Tongue (tissue), 3 donors: ENCODE results near the gene ANKRD36C. TPM values are rescaled to one million over a fixed set of nuclear protein-coding genes. Genes with fewer than 3 reads are reported as not detected.
"Not testable (repeated sequence)": the region's sequence is repeated elsewhere in the genome, so short reads cannot be mapped to it uniquely, and the experiment has no call there.

Experiments
- DNase-seq: peaks from one replicate; pipeline ENCODE4 v3.0.0-alpha.2; 2015
- small RNA-seq: library from RNA; depleted of rRNA; stranded (forward); fragments of <200 nt; gene quantifications from one replicate; pipeline ENCODE3, GENCODE V24; 2014; ENCODE audit warnings: low replicate concordance
- total RNA-seq: library from RNA; depleted of rRNA; stranded (reverse); fragments of >200 nt; gene quantifications from one replicate; pipeline ENCODE4 v1.2.3, GENCODE V29; 2014

The ANKRD36C gene
- total RNA-seq, 1 donor from 2014 or later: 165 TPM

GRCh38 chr2:95796249-95797099 lies 195.2 kb downstream of the ANKRD36C start:
- not testable (repeated sequence) for DNase-seq

- DNase-seq: not testable (repeated sequence)
These were observed 197.7 kb downstream of the ANKRD36C start for GRCh38 chr2:95793970-95794369.

GRCh38 chr2:95790180-95790579 lies 201.4 kb downstream of the ANKRD36C start:
- not testable (repeated sequence) for DNase-seq

DNA sequence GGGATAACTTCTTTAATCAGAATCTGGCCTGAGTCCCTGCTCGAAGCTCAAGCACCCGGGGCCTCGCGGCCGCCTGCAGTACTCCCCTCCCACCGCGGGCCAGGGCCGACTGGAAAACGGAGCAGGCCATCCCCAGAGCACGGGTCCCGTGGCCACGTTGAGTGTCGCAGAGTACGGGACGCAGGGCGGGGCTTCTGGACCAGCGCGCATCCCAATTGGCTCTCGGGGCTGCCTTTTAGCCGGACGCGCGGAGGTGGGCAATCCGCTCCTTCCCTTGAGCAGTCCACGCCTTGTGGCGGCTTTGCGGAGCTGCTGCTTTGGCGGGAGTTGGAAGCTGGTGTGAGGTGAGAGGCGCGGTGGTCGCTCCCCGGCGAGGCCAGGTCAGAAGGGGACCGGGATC lies 202.2 kb downstream of the ANKRD36C start:
- not testable (repeated sequence) for DNase-seq

DNA sequence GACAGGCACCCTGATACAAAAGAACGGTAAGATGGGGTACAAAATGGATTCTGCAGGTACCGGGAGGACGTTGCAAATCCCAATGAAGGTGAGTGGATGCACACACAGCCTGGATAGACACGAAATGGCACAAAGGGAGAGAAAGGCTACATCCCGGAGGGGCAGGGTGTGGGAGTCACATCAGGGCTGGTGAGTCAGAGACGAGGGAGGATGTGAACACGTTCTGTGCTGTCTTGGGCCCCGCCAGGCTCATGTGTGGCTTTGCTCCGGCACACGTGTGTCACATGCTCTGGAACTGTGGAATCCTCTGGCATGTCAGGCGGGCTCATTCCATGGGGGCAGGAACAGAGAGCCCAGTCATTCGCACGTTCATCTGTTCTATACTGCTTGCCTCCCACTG lies 203.0 kb downstream of the ANKRD36C start:
- not testable (repeated sequence) for DNase-seq

Small RNA genes lying within 50 kb of the gene (small RNA-seq; reads per million reads assigned to genes)
- not detected for gene RN7SL210P

Other genes starting within 250 kb of the ANKRD36C start
- 2.8 TPM for gene GPAT2, start 43.1 kb upstream of the ANKRD36C start, total RNA-seq
- 5.2 TPM for gene ADRA2B, start 124.7 kb upstream of the ANKRD36C start, total RNA-seq
- gene ASTL, start 146.7 kb upstream of the ANKRD36C start, total RNA-seq: not detected
- 8.0 TPM for gene DUSP2, start 153.6 kb upstream of the ANKRD36C start, total RNA-seq
- 242 TPM for gene STARD7, start 217.0 kb upstream of the ANKRD36C start, total RNA-seq